Measurements from ENCODE around the gene SUMO3. TPM values are rescaled to one million over a fixed set of nuclear protein-coding genes. Genes with fewer than 3 reads are reported as not detected.

The SUMO3 gene
- total RNA-seq = 65.5 TPM

DNA sequence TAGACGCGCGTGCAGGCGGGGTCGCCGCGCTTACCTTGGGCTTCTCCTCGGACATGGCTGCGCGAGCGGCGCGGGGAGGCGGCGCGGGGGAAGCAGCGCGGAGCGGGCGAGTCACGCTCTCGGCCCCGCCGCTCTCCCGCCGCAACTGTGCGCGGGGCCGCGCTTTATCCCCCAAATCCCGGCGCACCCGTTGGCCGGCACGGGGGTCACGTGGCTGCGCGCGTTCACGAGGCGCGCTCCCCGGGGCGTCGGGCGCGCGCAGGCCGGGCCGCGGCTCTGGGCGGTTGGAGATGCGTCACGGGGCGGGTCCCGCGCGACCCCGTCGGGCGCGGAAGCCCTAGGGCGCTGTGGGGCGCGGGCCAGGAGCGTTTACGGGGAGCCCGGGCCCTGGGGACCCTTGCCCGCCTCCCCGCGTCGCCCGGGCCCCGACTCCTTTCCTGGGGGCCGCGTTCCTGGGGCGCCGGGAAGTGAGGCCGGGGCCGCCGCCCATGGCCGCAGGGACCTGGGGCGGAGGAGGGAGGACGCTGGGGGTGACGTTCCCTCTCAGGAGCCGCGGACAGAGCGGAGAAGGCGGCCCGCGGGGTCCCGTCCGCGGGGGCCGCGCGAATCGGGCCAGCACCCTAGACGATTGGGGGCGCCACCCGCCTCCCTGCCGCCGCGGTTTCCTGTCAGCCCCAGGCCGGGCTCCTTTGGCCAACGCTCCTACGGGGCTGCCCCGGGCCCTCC, at the start of gene SUMO3:
Gene SUMO3, minus strand, starts transcription at position 149 of the 726 bp plus-strand sequence. Its CDS starts 94 bp downstream, at position 55.
- intact Hi-C loops (cut with DNase I) = no loop called here
- ATAC-seq (peak; percentile 75), DNase-seq (ENCODE audit: low spot score) (peak; percentile 88)

DNA sequence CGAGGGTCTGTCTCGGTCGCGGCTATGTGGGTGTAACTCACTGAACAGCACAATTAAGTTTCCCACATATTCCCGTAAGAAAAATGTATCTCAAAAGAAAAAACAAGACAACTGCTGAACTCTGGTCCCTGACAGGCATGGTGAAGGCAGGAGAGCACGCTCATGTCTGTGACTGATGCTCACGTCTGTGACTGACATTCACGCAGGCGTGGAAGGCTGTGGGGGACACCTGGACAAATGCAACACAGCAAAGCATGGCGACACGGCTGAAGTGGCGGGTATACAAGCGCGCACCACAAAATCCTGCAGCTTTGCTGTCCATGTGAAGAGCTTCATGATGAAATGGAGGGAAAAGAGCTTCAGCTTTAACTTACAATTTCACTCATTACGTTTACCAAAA, 49.6 kb upstream of the SUMO3 start:
- ATAC-seq = no peak
- DNase-seq (ENCODE audit: low spot score) = no peak
- intact Hi-C loops (cut with DNase I) = no loop called here

DNA sequence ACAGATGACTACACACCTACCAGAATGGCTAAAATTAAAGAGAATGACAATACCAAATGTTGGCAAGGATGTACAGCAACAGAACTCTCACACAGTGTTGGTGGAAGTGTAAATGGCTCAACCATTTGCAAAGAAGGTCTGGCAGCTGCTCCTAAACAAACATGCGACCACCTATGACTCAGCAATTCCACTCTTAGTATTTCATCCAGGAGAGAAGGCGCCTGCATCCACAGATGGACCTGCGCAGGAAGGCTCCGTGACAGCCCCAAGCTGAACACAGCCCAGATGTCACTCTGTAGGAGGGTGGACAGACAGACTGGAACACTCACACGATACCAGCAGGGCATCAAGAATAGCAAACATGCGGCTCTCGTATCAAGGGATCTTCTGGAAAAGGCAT, 48.9 kb upstream of the SUMO3 start:
- ATAC-seq (no peak), DNase-seq (ENCODE audit: low spot score) (no peak)
- intact Hi-C loops (cut with DNase I) = no loop called here

DNA sequence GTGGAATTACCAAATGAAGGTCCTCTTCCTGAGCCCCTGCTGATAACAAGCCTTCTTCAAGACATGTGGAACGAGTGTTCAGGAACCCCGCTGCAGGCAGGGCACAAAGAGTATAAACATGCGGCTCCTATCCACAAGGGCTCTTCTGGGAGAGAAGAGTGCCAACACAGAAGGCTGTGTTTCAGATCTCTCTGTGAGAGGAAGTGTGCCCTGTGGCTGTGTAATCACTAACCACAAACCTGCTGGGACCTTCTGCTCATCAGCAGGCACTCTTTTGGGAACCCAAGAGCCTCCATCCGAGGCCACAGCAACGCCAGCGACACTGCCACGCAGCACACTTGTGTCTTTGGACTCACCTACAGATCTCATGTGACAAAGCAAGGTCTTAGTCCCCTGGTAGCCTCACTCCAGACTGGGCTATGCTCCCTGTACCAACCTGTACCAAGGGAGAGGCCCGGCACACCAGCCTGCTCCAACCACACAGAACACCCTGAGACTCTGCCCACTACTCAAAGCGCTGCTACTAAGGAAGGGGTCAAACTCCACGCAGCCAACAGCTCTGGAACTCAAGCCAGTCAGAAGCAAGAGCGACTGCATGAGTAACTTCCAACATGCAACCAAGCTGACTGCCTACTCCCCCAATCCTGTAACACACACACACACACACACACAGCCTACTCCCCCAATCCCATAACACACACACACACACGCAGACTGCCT, 47.9 kb upstream of the SUMO3 start:
- DNase-seq (ENCODE audit: low spot score) (no peak), ATAC-seq (no peak)
- intact Hi-C loops (cut with DNase I) = no loop called here

DNA sequence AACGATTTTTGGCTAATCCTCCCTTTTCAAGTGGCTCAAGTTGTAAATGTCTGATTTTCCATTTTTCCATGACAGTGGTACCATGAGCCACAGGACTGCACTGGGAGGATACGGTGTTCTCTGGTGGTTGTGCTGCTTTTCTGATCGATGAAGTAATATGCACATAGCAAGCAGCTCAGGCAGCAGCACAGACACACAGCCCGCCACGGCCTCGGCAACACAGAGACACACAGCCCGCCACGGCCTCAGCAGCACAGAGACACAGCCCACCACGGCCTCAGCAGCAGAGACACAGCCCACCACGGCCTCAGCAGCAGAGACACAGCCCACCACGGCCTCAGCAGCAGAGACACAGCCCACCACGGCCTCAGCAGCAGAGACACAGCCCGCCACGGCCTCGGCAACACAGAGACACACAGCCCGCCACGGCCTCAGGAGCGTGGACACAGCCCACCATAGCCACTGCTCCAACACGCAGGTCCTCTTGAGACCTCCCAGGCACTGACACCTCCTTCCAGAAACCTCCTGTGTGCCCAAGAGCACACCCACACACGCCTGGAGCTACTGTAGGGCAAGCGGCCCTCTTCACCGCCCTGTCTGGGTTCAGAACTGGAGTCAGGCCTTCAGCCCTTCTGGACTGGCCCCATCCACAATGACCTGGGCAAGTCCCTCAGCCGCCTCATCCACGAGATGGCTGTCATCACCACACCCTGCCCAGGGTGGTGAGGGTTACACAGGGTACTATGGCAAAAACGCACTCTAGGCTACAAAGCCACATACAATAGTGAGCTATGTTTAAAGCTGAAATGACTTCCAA, 45.2 kb upstream of the SUMO3 start:
- ATAC-seq = no peak
- DNase-seq (ENCODE audit: low spot score) = no peak
- intact Hi-C loops (cut with DNase I) = no loop called here

DNA sequence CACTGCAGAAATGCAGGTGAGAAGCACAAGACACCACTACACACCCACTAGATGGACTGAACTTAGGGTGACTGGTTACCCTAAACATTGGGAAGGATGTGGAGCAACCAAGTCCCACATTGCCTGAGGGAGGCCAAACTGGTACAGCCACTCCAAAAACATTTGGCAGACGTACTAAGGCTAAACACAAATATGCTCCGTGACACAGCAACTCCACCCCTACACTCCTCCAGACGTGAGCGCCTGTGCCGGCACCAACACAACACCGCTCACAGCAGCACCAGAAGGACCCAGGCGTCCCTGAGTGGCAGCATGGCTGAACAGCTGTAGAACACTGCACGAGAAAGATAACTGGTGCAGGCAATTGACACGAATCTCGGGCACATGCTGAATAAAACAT, 40.9 kb upstream of the SUMO3 start:
- peak; percentile 31 for ATAC-seq
- intact Hi-C loops (cut with DNase I) = no loop called here

DNA sequence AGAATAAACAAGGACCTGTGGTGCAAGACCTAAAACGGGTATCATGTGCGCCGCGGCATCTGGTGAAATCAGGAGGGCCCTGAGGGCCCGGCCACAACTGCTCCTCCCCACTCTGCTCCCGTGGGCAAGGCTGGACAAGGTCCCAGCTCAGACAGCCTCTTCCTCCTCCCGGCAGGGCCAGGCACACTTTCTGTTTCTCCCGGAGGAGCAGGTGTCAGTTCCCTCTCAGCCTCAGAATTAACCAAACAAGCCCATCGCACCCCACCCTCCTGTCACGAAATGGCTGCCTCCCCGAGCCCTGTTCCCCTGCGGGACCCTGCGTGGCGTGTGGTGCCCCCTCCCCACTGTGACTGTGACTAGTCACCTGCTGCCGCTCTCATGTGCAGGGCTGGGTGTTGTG, 40.4 kb upstream of the SUMO3 start:
- DNase-seq (ENCODE audit: low spot score) = no peak
- intact Hi-C loops (cut with DNase I) = no loop called here
- no peak for ATAC-seq

More for the DNA sequence above, 40.9 kb upstream of the SUMO3 start:
- DNase-seq (ENCODE audit: low spot score) = no peak

DNA sequence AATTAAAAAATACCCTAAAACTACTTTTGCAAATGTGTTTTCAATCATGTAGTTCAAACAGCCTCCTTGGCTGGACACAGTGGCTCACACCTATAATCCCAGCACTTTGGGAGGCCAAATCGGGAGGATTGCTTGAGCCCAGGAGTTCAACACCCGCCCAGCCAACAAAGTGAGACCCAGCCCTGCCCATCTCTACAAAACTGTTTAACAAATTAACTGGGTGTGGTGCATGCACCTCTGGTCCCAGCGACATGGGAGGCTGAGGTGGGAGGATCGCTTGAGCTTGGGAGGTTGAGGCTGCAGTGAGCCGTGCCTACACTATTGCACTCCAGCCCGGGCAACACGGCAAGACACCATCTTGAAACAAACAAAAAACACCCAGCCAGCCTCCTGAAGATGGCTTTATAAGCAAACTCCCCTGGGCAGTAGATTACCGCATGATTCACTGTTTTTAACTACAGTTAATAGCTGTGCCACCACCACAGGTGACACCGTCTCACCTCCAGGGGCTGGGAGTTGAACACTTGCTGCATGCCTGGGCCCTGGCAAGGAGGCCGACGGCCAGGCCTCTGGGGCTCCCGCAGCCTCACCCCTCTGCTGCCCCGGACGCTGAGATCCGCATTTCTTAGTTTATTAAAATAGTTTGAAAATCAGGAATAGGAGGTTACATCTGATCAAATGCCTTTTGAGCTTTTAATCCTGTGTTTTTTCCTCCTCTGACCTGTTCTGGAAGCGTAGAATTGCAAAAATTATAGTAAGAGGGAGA, 39.4 kb upstream of the SUMO3 start:
- DNase-seq (ENCODE audit: low spot score) (no peak), ATAC-seq (no peak)
- intact Hi-C loops (cut with DNase I) = no loop called here

DNA sequence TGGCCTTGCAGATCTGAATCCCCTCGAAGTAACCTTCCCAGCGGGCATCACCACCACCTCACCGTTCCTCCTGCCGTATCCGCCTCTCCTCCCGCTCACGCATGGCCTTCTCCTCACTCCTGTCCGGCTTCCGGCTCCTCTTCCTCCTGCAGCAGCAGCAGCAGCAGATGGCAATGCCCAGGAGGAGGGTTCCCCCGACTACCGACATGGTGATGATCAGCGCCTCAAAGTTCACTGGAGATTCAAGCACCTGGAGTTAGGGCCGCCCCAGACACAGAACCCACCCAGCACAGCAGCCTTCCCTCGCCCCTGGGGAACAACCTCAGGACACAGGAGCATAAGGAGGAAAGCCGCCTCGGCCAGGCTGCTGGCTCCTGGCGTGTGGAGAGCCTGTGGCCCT, 38.3 kb upstream of the SUMO3 start:
- DNase-seq (ENCODE audit: low spot score) (no peak), ATAC-seq (no peak)
- intact Hi-C loops (cut with DNase I) = no loop called here

DNA sequence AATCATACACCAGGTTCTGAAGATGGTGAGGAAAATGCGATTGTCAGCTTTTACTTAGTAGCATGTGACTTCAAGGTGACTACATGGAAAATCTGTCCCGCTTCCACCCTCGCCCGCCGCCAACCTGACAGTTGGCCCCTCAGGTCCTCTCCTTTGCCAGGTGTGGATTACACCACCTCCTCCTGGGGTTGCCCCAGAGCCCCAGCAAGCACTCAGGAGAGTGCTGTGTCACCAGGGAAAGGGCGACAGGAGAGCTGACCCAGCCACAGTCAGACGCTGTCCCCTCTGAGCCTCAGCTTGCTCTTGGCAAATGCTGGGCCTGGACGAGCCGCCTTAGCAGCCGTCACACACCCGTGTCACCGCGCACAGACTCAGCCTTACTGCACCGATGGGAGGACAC, 37.7 kb upstream of the SUMO3 start:
- intact Hi-C loops (cut with DNase I) = no loop called here
- no peak for ATAC-seq
- DNase-seq (ENCODE audit: low spot score) = no peak

DNA sequence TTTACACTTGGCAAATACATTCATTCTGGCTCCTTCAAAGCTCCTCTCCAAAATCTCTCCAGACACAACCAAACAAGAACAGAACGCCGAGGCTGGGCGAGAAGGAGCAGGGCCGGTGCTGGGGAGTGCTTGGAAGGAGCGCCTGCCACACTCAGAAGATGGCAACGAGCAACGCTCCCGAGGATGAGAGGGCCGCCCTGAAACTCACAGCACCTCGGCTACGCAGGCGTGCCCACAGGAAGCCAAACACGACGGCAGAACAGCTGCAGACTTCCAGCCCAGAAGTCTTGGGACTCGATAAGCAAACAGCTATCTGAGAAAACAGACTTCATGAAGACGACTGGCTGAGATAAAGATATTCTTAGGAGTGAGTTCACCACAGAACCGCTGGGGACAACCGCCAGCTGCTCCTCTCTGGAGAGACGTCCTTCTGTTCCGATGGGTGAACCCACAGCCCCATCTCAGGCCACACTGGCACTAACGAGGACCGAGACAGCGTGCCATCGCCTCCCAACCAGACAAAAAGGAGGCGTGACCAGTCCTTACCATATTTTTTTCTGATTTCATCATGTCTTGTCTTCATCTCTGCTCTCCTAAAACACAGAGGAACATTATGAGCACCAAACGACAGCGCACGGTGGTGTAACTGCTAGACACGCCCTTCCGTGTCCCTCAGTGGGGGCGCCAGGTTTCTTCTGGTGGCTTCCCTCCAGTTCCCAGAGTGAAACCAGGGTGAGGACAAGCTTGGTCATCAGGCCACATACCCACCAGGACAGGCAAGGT, 37.0 kb upstream of the SUMO3 start:
- intact Hi-C loops (cut with DNase I) = no loop called here
- DNase-seq (ENCODE audit: low spot score) (no peak), ATAC-seq (no peak)

DNA sequence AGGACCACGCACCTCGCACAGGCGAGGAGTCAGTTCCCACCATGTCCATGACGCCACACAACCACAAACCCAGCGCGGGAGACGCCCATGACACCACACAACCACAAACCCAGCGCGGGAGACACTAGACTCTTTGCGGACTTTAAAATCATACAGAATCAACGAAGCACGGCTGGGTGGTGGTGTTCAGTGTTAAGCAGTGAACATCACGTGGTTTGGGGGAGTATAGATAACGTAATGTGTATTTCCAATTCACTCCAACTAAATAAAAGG, 36.5 kb upstream of the SUMO3 start:
- DNase-seq (ENCODE audit: low spot score) (no peak), ATAC-seq (no peak)
- intact Hi-C loops (cut with DNase I) = no loop called here

DNA sequence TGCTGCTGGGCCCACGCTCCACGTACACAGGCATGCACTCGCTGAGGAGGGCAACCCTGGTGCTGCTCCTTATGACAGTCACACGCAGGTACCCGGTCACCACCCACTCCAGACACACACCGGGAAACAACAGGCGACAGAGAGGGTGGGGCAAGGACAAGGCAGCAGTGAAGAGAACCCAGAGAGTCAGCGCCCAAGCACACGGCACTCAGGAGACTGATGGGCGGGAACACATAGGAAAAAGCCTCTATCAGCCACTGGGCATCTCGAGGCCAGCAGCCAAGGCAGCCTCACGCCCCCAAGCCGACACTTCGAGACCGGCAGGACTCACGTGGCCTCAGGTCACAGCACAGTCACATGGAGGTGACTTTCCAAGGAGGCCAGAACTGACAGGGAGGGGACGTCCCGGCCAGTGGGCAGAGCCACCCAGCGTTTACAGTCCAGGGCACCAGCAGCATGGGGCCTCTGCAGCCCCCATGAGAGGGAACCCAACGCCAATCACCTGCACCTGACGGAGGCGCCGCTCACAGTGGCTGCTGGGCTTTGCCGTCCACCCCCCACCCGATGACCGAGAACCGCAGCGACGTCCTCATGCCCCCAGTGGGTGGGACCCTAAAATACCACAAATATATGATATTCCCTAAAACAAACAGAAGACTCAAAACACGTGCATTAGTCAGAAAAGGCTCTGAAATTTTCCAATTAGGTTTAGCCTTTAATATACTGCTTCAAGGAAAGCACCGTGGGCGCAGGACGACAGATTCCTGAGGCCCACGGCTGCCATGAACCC, 35.9 kb upstream of the SUMO3 start:
- ATAC-seq (peak; percentile 12), DNase-seq (ENCODE audit: low spot score) (no peak)
- intact Hi-C loops (cut with DNase I) = no loop called here

DNA sequence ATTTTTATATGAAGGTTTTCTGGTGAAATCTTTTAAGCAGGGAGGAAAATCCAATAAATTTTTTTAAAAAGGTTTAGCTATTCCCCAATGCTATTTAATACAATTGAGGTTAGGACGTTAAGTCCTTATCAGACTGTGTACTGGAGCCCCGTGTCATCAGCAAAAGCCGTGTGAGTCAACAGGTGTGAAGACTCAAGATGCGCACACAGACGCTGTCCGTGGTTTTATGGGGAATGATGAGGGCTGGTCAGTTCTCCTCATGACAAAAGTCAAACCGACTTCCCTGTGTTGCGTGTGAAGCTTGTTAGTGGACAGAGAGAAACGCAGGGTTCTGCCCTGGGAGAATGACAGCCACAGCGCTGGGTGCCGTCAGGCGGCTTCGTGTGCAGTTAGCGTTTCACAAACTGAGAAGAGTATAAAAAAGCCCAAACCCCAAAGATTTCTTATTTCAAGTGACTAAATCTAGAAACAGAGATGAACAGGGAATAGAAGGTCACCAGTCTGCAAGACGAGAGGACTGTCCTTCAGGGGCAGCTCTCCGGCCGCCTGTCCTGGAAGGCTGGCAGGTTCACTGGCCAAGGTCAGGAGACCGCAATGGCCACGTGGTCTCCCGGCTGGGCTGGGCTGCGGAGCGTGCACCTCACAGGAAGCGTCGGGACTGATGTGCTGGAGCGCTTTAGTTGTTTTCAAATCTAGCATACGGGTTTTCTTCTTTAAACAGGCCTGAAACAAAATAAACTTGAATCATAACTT, 33.2 kb upstream of the SUMO3 start:
- DNase-seq (ENCODE audit: low spot score) = peak; percentile 31
- intact Hi-C loops (cut with DNase I) = no loop called here
- ATAC-seq = no peak

DNA sequence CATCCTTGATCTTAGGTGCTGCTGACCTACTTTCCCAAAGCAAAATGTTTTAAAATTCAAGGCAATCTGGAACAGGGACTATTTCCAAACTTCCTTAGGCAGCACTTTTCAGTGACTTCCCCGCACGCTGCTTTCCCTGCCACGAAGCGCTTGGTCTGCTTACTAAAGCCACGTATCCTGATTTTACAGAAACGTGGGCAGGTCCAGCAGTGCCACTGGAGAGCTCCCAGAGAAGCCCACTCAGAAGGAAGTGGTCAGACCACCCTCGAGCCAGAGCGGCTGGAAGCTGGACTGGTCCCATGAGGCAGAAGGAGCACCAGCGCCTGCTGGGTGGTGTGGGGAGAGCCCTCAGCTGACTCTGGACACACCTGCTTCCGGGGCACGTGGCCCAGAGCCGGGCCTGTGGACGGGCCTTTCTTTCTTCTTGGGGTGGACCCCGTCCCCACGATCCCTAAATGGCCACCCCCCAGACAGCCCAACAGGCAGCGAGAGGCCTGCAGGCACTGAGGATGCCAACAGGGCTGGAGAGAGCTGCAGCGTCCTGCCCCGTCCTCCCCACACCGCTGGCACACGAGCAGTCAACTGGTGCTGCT, 32.4 kb upstream of the SUMO3 start:
- no peak for ATAC-seq
- intact Hi-C loops (cut with DNase I) = no loop called here
- DNase-seq (ENCODE audit: low spot score) = peak; percentile 40

DNA sequence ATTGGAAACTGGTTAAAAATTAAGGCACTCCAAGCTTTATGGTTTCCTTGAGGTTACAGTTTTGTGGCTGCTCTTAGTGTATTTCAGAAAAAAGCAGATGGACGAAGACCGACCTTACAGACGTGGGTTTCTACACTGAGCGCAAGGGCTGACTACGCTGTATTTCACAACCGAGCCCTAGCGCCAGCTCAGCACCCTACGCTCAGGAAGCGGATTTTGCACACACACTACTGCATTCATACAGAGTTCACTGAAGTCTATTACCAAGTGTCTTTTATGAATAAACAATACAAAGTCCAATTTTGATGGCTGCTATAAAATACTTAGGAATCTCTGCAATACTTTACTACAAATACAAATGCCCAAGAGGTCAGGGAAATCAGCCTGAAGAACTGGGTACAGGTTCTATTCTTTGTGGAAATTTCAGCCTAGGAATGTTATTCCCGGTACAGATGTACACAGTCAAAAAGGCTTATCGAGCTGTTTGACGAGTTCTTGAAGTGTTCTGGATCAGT, 31.8 kb upstream of the SUMO3 start:
- peak; percentile 53 for DNase-seq (ENCODE audit: low spot score)
- no peak for ATAC-seq
- intact Hi-C loops (cut with DNase I) = no loop called here
